Hippocampal formation (tissue), 2 donors: Measurements from ENCODE around the gene THSD4.

Experiments used
- DNase-seq, 2 donors: peaks; one replicate each; lab custom pipeline; 2025; lab: John Stamatoyannopoulos, UW

Gene THSD4

DNA sequence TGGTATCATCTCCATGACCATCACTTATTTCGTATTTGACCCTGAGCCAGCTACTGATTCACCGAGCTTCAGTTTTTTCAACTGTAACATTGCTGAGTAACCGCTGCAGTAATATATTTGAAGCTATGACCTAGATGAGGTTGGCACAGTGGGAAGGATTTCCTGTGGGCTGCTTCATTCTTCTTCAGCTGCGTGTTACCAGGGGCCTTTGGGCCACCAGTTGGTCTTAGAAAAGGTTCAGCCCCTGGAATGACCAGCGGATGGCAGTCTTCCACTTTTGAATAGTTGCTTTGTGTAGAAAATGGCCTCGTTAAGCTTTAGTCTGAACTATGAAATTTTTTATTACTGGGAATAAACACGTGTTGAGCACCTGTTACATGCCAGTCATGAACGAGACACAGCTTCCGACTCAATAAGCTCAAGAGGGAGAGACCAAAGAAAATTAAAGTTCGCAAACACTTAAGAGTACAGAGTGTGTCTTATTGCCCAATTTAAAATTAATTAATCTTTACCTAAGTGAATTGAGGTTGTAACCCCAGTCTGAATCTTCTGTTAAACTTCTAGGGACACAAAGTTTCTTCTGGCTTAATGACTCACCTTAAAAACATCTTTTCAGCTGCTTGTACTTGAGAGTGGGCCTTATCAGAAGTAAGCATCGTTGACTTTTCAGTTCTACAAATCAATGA is 637.5 kb downstream of the THSD4 start:
- no peak for DNase-seq

- DNase-seq, result no peak
Observed at GRCh38 chr15:71753346-71753745, 638.1 kb downstream of the THSD4 start.

DNA sequence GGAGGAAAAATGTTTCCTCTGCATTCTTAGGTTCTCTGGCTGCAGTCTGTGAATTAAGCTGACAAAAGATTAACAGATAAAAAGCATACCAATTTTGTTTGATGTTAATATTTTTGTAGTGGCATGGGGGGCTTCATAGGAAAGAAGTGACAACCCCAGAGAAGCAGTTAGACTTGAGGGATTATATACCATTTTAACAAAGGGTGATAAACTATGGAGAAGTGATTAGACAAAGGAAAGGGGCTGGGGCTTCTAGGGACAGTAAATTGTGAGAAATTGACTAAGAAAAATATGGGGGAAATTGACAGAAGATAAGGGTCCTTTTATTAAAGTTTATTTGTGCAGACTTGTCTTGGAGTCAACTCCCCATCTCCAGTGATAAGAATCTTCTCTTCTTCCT is 639.4 kb downstream of the THSD4 start:
- DNase-seq, result no peak

- DNase-seq, result no peak
Observed at GRCh38 chr15:71755092-71755970, 640.1 kb downstream of the THSD4 start.

DNA sequence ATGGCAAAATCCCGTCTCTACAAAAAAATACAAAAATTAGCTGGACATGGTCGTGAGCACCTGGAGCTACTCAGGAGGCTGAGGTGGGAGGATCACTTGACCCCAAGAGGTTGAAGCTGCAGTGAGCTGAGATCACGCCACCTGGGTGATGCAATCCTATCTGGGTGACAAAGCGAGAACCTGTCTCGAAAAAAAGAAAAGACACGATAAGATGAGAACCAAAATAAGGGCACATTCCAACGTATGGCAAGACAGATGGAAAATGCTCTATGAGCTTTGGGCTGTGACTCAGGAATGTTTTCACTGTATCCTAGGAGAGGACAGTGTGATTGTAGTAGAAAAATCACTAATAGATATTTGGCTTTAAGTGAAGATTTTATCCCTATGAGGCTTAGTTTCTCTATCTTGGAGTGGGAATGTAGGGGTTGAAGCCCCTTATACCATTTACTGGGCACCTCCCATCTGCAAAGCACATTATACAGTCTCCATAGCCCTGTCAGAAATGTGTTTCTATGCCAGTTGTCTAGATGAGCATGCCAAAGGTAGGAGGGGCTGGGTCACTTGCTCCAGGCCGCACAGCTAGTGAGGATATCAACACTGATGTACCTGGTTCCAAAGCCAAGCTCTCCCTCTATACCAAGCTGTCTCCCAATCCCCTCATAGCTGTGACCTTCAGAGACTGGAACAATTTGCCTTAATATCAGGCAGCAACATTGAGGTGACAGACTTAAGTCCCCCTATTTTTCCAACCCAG is 641.5 kb downstream of the THSD4 start:
- DNase-seq, result no peak

DNA sequence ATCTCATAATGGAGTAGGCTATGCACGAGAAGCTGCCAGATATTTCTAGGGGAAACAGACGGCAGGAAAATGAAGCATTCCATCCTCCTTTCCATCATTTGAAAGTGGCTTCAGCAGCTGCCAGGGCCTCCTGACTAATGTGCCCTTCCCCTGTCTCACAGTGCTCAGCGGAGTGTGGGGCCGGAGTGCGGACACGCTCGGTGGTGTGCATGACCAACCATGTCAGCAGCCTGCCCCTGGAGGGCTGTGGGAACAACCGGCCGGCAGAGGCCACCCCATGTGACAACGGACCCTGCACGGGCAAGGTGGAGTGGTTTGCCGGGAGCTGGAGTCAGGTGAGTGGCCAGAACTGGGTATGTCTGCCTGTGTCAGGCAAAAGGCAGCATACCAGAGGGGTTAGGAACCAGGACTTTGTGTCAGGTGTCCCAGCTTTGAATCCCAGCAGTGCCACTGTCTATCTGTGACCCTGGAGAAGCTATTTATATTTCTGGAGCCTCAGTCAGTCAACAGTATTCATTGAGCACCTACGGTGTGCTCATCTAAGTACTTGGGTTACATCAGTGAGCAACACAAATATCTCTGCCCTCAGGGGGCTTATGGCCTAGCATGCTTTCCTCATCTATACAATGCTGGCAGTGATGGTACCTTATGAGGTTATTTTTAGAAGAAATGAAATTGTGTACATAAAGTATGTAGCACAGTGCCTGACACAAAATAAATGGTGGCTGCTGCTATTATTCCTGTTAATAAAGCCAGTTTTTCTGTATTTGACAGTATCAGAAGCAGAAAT is 642.7 kb downstream of the THSD4 start:
- DNase-seq, result no peak

DNA sequence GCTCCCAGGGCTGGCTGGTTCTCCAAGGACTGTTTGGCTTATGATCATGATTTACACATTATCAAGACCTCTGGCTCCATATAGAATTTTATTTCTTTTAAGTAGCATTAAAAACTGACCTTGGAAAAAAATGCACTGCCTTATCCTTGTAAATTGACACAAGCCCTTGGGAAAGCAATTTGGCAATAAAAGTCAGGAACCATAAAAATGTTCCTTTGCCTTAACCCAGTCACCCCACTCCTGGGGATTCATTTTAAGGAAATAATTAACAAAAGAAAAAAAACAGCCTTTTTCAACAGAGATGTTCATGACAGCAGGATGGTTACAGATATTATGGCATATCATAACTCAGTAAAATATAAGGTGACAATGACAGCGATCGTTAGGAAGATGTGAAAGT is 643.4 kb downstream of the THSD4 start:
- no peak for DNase-seq

DNA sequence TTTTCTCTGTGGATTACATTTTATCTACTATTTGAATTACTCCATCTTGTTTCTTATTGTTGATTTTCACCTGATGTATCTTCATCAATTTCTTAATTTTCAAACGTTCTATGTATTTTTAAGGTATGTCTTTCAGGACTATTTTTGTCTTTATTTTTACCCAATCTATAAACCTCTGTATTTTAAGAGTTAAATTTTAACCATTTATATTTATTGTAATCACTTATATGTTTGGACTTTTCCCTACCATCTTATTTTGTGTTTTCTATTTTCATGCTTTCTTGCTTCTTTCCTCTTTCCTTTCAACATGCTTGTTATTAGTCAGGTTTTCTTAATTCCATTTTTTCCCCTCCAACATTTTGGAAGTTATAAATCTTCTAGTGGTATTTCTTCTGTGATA is 645.6 kb downstream of the THSD4 start:
- no peak for DNase-seq

- no peak for DNase-seq
Observed at GRCh38 chr15:71761649-71762048, 646.4 kb downstream of the THSD4 start.

GRCh38 chr15:71768184-71768583 is 652.9 kb downstream of the THSD4 start:
- no peak for DNase-seq

DNA sequence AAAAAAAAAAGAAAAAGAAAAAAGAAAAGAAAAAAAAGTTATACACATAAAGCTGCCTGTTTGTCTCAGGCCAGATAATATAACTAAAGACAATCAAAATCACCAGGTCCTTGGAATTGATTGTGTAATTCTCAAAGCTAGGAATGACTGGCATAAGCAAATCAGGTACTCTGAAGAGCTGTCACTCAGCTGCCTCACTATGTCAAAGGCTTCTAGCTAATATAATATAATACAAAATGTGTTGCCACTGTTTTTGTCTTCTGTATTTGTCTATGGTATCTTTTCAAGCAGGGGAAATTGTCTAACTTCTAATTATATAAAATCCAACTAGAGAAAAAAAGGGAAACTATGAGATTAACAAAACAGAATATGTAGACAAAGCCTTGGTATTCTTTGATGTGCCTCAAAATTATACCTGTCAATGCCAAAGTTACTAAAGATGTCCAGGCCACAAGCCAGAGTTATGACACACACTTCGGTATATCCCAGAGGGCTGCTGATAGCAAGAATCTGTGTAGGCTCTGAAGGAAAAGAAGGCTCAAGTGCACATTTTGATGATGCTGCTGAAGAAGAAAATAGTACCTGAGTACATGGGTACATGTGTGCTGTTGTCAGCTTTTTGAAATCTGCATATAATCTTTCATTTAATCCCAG is 658.1 kb downstream of the THSD4 start:
- DNase-seq, result no peak

DNA sequence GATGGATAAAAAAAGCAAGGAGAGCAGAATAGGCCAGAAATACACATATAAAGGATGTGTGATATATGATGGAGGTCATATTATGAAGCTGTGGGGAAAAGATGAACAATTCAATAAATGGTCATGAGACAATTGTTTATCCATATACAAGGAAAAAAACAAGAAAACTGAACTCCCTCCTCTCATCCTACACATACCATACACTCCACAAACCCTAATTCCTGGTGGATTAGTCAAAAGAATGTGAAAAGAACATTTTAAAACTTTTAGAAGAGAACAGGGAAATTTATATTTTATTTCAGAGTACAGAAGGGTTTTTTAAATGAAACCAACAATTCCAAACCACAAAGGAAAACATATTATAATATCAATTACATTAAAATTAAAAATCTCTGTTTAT is 660.6 kb downstream of the THSD4 start:
- no peak for DNase-seq

- DNase-seq, result no peak
Observed at GRCh38 chr15:71776304-71776703, 661.0 kb downstream of the THSD4 start.

GRCh38 chr15:71777216-71777943 is 662.1 kb downstream of the THSD4 start:
- no peak for DNase-seq

DNA sequence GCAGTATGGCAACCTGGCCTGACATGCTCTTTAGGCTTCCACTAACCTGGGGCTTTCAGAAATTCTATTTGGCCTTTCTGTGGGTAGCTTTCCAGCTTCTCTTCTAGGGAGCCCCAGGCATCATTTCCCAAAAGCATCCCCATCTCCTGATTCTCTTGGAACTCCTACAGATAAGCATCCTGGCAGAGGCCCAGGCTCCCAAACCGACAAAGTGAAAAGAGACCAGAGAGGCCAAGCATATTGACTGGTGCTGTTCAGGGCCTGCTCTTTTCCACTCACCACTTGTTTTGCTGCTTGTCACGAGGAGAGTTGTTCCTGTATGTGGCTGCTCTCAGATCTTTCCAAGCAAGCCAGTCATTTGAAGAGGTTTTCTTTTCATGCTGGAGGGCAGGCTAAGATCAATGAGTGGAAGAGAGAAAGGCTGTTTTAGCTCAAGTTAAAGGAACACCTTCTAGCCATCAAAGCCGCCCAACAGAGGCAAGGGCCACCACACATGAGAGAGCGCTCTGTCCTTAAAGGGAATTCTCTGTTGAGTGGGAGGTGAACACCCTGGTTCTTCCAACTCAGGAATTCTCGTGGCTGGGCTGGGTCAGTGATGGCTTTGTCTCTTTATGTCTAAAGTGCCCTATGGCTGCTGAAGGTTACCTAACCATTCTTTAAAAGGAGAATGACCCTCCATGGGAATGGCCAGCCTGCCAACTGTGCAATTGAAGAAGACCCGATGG is 664.0 kb downstream of the THSD4 start:
- DNase-seq, result no peak

- DNase-seq, result peak in 1 of 2 donors; percentile 22
Observed at GRCh38 chr15:71780115-71780976, 665.1 kb downstream of the THSD4 start.

DNA sequence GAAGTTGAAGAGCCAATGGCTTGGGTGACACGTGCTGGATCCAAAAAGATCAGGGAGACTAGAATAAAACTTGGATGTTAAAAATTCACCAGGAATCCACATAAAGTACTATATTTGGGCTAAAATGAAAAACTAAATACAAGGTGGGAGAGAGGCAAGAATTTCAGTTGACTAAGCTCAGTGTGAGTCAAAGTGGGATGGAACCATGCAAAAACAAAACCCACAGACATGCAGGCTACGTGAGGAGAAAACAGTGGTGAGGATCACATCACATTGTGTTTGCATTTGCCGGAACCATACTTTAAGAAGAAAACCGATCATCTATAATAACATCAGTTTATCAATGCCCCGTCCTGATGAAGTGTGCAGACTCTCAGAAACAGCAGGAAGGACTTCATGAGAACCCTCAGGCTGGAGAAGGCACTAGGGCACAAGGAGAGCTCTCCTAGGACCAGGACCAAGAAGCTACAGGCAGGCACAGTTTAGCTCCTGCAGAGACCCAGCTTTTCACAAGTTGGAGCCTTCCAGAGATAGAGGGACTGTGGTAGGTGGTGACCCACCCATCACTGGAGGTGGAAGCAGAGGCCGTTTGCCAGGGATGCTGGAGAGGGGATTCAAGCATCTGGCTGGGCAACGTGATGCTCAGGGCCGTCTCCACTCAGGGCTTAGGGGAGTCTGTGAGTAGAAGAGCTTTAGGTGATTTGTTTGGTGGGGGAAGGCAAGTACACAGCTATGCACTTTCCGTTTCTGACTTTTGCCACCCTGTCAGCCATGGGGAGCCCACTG is 666.1 kb downstream of the THSD4 start:
- DNase-seq, result no peak

GRCh38 chr15:71781965-71782265 is 666.6 kb downstream of the THSD4 start:
- no peak for DNase-seq
